Measurements from ENCODE around the gene BMPR1B. TPM values are rescaled to one million over a fixed set of nuclear protein-coding genes. Genes with fewer than 3 reads are reported as not detected.

The BMPR1B gene
- total RNA-seq, 1 experiment from 2014 or later = not detected

DNA sequence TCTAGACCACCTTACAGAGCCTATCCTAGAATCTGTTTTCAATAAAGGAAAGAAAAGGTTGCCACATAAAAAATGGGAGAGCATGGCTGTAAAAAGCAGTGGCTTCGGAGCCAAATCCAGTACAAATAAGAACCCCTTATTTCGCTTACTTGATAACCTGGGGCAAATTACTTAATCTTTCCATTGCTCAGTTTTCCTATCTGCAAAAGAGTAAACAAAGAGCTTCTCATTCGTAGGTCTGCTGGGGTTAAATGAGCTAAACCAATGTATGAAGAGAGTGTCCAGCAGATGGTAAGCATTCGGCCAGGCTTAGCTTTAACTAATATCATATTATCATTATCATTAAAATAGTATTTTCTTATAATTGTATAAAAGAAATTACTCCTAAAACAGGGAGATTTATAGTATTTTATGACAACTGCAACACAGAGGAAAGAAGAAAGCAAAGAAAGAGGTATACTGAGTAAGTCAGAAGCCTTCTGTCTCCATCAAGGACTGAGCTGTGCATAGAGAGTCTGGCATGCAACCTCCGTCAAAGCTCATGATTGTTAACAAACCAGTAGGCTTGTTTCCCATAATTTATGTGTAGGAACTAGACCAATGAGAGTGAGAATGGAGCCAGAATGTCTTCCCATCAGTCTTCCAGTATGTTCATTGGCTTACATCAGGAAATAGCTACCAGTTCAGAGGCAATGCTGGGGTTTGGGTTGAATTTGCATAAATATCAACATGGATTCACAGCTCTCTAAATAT is 426.1 kb downstream of the BMPR1B start:
- Histone ChIP-seq H3K4me2 (ENCODE audit: low read length) (no peak overlapping the region), H3K4me1 (ENCODE audit: control insufficient read depth in 1 of 2, insufficient read depth in 2 of 2, low read length in 2 of 2) (no peaks in the 10 kb centered on the region), H3K4me3 (replicated peaks in 1 of 2; ENCODE audit: low read depth in 1 of 2, low read length in 2 of 2) (no peak overlapping the region), H2AFZ (ENCODE audit: low read depth, low read length, poor library complexity, severe bottlenecking) (no peak overlapping the region), H3K9me3 (ENCODE audit: control insufficient read depth in 1 of 2, insufficient read depth in 1 of 2, low read depth in 1 of 2, low read length in 2 of 2) (no peaks in the 10 kb centered on the region), H3K36me3 (ENCODE audit: control insufficient read depth in 1 of 2, insufficient read depth in 2 of 2, low read length in 2 of 2) (no peaks in the 10 kb centered on the region), H3K9me2 (ENCODE audit: insufficient read depth) (no peaks in the 10 kb centered on the region), H4K20me1 (ENCODE audit: insufficient read depth) (no peaks in the 10 kb centered on the region), H3K79me2 (ENCODE audit: insufficient read depth, low read length) (no peaks in the 10 kb centered on the region), H3K9ac (ENCODE audit: low read length) (no peak overlapping the region), H3K27me3 (ENCODE audit: insufficient read depth, low read length) (no peaks in the 10 kb centered on the region), H3K27ac (ENCODE audit: low read depth, low read length) (no peak overlapping the region)
- no TSS peak for BruUV-seq (replicated peaks)
- TF ChIP-seq, protein P1, sequence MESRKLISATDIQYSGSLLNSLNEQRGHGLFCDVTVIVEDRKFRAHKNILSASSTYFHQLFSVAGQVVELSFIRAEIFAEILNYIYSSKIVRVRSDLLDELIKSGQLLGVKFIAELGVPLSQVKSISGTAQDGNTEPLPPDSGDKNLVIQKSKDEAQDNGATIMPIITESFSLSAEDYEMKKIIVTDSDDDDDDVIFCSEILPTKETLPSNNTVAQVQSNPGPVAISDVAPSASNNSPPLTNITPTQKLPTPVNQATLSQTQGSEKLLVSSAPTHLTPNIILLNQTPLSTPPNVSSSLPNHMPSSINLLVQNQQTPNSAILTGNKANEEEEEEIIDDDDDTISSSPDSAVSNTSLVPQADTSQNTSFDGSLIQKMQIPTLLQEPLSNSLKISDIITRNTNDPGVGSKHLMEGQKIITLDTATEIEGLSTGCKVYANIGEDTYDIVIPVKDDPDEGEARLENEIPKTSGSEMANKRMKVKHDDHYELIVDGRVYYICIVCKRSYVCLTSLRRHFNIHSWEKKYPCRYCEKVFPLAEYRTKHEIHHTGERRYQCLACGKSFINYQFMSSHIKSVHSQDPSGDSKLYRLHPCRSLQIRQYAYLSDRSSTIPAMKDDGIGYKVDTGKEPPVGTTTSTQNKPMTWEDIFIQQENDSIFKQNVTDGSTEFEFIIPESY (IDR thresholded peaks at IDR 0.05; ENCODE audit: extremely low read depth, insufficient replicate concordance, low read length) = no peak
- TF ChIP-seq SP1 (IDR thresholded peaks at IDR 0.05; ENCODE audit: low read depth) (no peak), ZFX (IDR thresholded peaks at IDR 0.05) (no peak), RAD21 (IDR thresholded peaks at IDR 0.05; ENCODE audit: low read depth) (no peak), EGR1 (IDR thresholded peaks at IDR 0.05; ENCODE audit: low read depth) (no peak), POLR2AphosphoS5 (IDR thresholded peaks at IDR 0.05; ENCODE audit: low read depth, low read length) (no peak), TCF7L2 (IDR thresholded peaks at IDR 0.05; ENCODE audit: borderline replicate concordance, extremely low read depth, insufficient read depth, insufficient read length) (no peak), POLR2A (IDR thresholded peaks at IDR 0.05; ENCODE audit: borderline replicate concordance, extremely low read depth, insufficient read depth, insufficient read length) (no peak)
- DNase-seq (ENCODE audit: low read depth, low spot score) (no peak), ATAC-seq (no peak)
- intact Hi-C loops (cut with micrococcal nuclease) = no loop called here
- ChIA-PET POLR2A (no interaction called here), CTCF (interaction anchor here (1.1 kb wide), 1 partner anchor 28 kb away, joined by 3 read pairs; no protein-coding TSS in a partner anchor), RAD21 (ENCODE audit: low non-redundant PET in 1 of 2, low total read pairs in 2 of 2, uncharacterized antibody in 2 of 2, unreplicated experiment in 2 of 2) (no interaction called here)

Measured in HCT116 (cell line).